C4-2B (cell line): Measurements from ENCODE around the gene HCFC1.
"Not testable (repeated sequence)": the region's sequence is repeated elsewhere in the genome, so short reads cannot be mapped to it uniquely, and the experiment has no call there.

Source experiments
- H3K27ac ChIP-seq: fragments of 450-650 bp; 2 replicates; pipeline ENCODE4 v1.5.1; 2017
- ZFX ChIP-seq: fragments of 450-650 bp; IDR thresholded peaks from 2 replicates; pipeline ENCODE4 v1.6.1; 2017
- TF ChIP-seq, protein P1 (sequence below): fragments of 450-650 bp; conservative IDR thresholded peaks from 2 replicates; pipeline ENCODE4 v1.5.1; 2017; ENCODE audit warnings: mild to moderate bottlenecking

HCFC1 gene

GRCh38 chrX:154002215-154002719 lies 30.6 kb upstream of the HCFC1 start:
- H3K27ac ChIP-seq, result no peak overlapping the region
- TF ChIP-seq, protein P1, sequence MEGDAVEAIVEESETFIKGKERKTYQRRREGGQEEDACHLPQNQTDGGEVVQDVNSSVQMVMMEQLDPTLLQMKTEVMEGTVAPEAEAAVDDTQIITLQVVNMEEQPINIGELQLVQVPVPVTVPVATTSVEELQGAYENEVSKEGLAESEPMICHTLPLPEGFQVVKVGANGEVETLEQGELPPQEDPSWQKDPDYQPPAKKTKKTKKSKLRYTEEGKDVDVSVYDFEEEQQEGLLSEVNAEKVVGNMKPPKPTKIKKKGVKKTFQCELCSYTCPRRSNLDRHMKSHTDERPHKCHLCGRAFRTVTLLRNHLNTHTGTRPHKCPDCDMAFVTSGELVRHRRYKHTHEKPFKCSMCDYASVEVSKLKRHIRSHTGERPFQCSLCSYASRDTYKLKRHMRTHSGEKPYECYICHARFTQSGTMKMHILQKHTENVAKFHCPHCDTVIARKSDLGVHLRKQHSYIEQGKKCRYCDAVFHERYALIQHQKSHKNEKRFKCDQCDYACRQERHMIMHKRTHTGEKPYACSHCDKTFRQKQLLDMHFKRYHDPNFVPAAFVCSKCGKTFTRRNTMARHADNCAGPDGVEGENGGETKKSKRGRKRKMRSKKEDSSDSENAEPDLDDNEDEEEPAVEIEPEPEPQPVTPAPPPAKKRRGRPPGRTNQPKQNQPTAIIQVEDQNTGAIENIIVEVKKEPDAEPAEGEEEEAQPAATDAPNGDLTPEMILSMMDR, result no peak
- TF ChIP-seq ZFX, result no peak

- peak overlapping the region; percentile 60 for H3K27ac ChIP-seq
- TF ChIP-seq, protein P1, result no peak
- no peak for TF ChIP-seq ZFX
Measured at GRCh38 chrX:154000051-154000450, 28.4 kb upstream of the HCFC1 start.

GRCh38 chrX:153999359-154000037 lies 27.9 kb upstream of the HCFC1 start:
- no peak for TF ChIP-seq ZFX
- TF ChIP-seq, protein P1, result no peak

DNA sequence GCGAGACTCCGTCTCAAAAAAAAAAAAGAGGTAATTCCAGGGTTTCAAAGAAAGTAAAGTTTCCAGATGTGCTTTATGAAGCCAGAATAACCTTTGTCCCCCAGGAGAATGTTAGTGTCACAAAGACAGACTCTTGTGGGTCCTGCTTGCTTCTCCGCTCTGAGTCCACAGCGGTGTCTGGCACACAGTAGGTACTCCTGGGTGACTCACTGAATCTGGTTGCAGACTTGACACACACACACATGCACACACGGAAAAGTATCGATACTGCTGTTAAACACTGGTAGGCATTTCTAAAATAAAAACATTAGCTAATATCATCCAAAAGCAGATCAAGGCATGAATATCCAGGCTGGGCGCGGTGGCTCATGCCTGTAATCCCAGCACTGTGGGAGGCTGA lies 23.9 kb upstream of the HCFC1 start:
- TF ChIP-seq ZFX, result no peak
- TF ChIP-seq, protein P1, result no peak
- no peak overlapping the region for H3K27ac ChIP-seq

More at GRCh38 chrX:153999359-154000037, 27.9 kb upstream of the HCFC1 start:
- peak overlapping the region; percentile 60 for H3K27ac ChIP-seq

- not testable (repeated sequence) for H3K27ac ChIP-seq
Measured at GRCh38 chrX:153994398-153994797, 22.8 kb upstream of the HCFC1 start.

- no peak for TF ChIP-seq ZFX
- TF ChIP-seq, protein P1, result no peak
- no peak overlapping the region for H3K27ac ChIP-seq
Measured at GRCh38 chrX:153993978-153994377, 22.4 kb upstream of the HCFC1 start.

GRCh38 chrX:153993079-153993478 lies 21.5 kb upstream of the HCFC1 start:
- H3K27ac ChIP-seq, result no peak overlapping the region
- TF ChIP-seq, protein P1, result no peak
- no peak for TF ChIP-seq ZFX

DNA sequence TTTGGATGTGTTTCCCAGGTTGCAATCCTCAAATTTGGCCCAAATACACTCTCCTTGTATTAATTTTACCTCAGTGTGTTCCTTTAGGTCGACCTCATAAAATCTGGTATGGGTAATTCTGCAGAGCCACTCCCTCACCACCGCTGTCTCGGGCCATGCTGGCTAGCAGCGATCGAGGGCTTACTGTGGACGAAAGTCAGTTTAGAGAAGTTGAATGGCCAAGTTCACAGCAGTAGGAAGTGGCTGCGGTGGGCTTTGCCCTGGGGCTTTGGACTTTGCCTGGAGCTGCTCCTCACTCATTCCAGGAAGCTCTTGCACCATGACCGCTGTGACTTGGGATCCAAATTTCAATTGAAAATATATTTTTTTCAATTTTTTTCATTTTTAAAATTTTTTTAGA lies 20.6 kb upstream of the HCFC1 start:
- no peak overlapping the region for H3K27ac ChIP-seq
- no peak for TF ChIP-seq ZFX
- TF ChIP-seq, protein P1, result no peak
